OCI-LY1 (cell line): Measurements from ENCODE around the gene OTOS.

Experiments
- CTCF ChIP-seq: fragments of 200-600 bp; sonication (generic), shearing (Covaris generic); IDR thresholded peaks from 2 replicates; pipeline ENCODE4 v1.5.1; 2017; ENCODE audit warnings: mild to moderate bottlenecking, antibody characterized with exemption, low read length, moderate library complexity, mixed read lengths
- EZH2 ChIP-seq: fragments of 200-600 bp; sonication (generic), shearing (Covaris generic); IDR thresholded peaks from 2 replicates; pipeline ENCODE4 v1.8.0; 2017; ENCODE audit warnings: borderline replicate concordance, mixed run types, mild to moderate bottlenecking, antibody characterized with exemption, low read length, moderate library complexity, mixed read lengths

GRCh38 chr2:240111253-240111652 is 29.2 kb downstream of the OTOS start:
- TF ChIP-seq CTCF, result no peak
- no peak for TF ChIP-seq EZH2
